PFSK-1 (cell line): ENCODE measurements around the gene ERI3.

Source experiments
- FOXP2 ChIP-seq: optimal IDR thresholded peaks from 2 replicates; pipeline ENCODE3; 2011; ENCODE audit warnings: borderline replicate concordance, control low read depth, inconsistent platforms; ENCODE audit not compliant: insufficient read depth; ENCODE audit errors: extremely low read length, extremely low read depth
- POLR2AphosphoS5 ChIP-seq: IDR thresholded peaks from 2 replicates; pipeline ENCODE4 v1.6.1; 2012; ENCODE audit warnings: low read depth, mild to moderate bottlenecking, control low read depth, low read length, moderate library complexity
- REST ChIP-seq, 2 experiments: IDR thresholded peaks; 2 replicates each; pipeline versions ENCODE4 v1.6.1 to v1.8.0; 2011 to 2012; ENCODE audit warnings: low read depth in 2 of 2, low read length in 2 of 2, control low read depth in 1 of 2, inconsistent platforms in 1 of 2, mild to moderate bottlenecking in 1 of 2, moderate library complexity in 1 of 2; ENCODE audit not compliant: insufficient read depth in 1 of 2
- SIN3A ChIP-seq: IDR thresholded peaks from 2 replicates; pipeline ENCODE4 v1.6.1; 2012; ENCODE audit warnings: mild to moderate bottlenecking, low read length, moderate library complexity, borderline replicate concordance; ENCODE audit not compliant: insufficient read depth
- TAF1 ChIP-seq: IDR thresholded peaks from 2 replicates; pipeline ENCODE4 v1.6.1; 2012; ENCODE audit warnings: low read length, control low read depth, borderline replicate concordance; ENCODE audit not compliant: insufficient read depth

The ERI3 gene

GRCh38 chr1:44276901-44277300 lies 78.2 kb downstream of the ERI3 start:
- no peak for TF ChIP-seq REST (IDR thresholded peaks at IDR 0.05; ENCODE audit: insufficient read depth in 1 of 2, low read depth in 2 of 2, low read length in 2 of 2)
- no peak for TF ChIP-seq TAF1
- TF ChIP-seq FOXP2 = no peak
- TF ChIP-seq POLR2AphosphoS5 = no peak
- TF ChIP-seq SIN3A = no peak

GRCh38 chr1:44275991-44276405 lies 79.1 kb downstream of the ERI3 start:
- TF ChIP-seq SIN3A (no peak), FOXP2 (no peak), POLR2AphosphoS5 (no peak), TAF1 (no peak), REST (IDR thresholded peaks at IDR 0.05; ENCODE audit: insufficient read depth in 1 of 2, low read depth in 2 of 2, low read length in 2 of 2) (no peak)

- no peak for TF ChIP-seq POLR2AphosphoS5
- TF ChIP-seq REST (IDR thresholded peaks at IDR 0.05; ENCODE audit: insufficient read depth in 1 of 2, low read depth in 2 of 2, low read length in 2 of 2) = no peak
- TF ChIP-seq TAF1 = no peak
- no peak for TF ChIP-seq FOXP2
Observed at GRCh38 chr1:44275296-44275962, 79.6 kb downstream of the ERI3 start.

GRCh38 chr1:44273560-44274350 lies 81.3 kb downstream of the ERI3 start:
- TF ChIP-seq POLR2AphosphoS5 (no peak), SIN3A (no peak), FOXP2 (no peak), REST (IDR thresholded peaks at IDR 0.05; ENCODE audit: insufficient read depth in 1 of 2, low read depth in 2 of 2, low read length in 2 of 2) (no peak), TAF1 (no peak)
